GM23248 (cell line): ENCODE data around the gene CRHBP.

ENCODE experiments used
- EZH2 ChIP-seq: fragments of 200-600 bp; sonication (generic); IDR thresholded peaks from 2 replicates; pipeline ENCODE4 v1.6.1; 2018; ENCODE audit warnings: antibody characterized with exemption, mild to moderate bottlenecking; ENCODE audit not compliant: insufficient read depth, poor library complexity, severe bottlenecking
- EZH2phosphoT487 ChIP-seq: fragments of 200-600 bp; sonication (generic); IDR thresholded peaks from 2 replicates; pipeline ENCODE4 v1.6.1; 2018; ENCODE audit warnings: antibody characterized with exemption, moderate library complexity, mild to moderate bottlenecking, low read depth; ENCODE audit not compliant: insufficient read depth

DNA sequence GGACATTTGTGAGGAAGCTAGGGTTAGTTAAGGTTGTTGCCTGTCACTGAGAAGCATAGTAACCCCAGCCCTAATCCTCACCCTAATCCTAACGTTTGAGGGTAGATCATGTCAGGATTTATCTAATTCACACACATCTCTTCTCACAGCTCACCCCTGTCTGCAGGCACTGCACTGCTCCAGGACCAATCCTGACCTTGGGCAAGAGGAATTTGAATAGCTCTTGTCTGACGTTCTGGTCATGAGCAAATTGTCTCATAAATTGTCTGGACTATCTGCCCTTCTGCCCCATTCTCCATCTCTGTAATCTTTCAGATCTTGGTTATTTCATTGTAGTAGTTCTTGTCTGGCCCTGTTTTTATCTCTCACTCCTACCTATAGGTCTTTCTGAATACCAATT lies 18.7 kb downstream of the CRHBP start:
- TF ChIP-seq EZH2: no peak
- no peak for TF ChIP-seq EZH2phosphoT487
